ENCODE results near the gene COMT.

The COMT gene

DNA sequence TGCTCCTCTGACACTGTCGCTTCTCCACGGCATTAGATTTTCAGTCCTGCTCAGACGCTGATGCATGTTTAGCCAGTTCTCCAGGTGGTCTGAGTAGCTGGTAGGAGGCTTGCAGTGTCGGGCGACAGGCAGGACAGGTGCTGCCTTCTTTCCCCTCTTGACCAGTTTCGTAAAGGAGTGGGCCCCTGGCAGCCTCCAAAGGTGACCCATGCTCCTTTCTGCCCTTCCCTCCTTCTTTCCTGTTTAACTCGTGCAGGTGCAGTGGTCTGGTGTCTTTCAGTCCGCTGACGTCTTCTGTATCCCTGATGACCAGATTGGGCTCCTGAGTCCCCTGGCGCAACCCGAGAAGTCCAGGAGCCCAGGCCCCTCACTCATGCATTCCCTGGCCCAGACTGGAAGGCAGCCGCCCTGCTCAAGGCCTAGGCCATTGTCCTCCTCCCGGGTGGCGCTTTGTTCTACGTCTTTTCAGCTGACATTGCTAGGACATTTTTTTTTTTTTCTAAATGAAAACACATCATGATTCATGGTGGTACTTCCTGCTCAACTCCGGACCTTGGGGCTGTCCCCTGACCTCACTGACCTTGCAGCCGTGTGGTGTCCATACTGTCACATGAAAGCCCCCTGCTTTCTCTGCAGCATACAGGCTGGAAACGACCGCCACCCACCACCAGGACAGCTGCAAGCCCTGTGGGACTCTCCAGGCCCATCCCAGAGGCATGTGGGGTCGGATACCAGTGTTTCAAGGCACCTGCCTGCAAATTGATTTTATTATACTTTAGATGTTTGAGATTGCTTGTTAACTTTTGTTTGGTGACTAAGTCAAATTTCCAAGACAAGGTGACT is 25.6 kb downstream of the COMT start:
- H3K18ac ChIP-seq (ENCODE audit: low read length), result peak overlapping the region; percentile 71
- H3K23ac ChIP-seq (ENCODE audit: low read depth, low read length, poor library complexity), result peak overlapping the region; percentile 55
- H3K36me3 ChIP-seq (replicated peaks in 1 of 2; ENCODE audit: control insufficient read depth in 2 of 2, insufficient read depth in 2 of 2, low read length in 2 of 2), result peaks cover 25 to 31% of the 10 kb centered on the region in 2 donors
- no peak overlapping the region for H3K4ac ChIP-seq (ENCODE audit: low read length)
- no peak overlapping the region for H3K9ac ChIP-seq (ENCODE audit: low read depth, low read length, poor library complexity)
- H2BK120ac ChIP-seq (ENCODE audit: low read depth, low read length), result no peak overlapping the region
- peaks cover 3% of the 10 kb centered on the region for H3K79me1 ChIP-seq (ENCODE audit: low read depth, low read length)
- peak overlapping the region; percentile 66 for H2BK5ac ChIP-seq (ENCODE audit: low read length)
- H4K91ac ChIP-seq (ENCODE audit: low read depth, low read length, poor library complexity), result no peak overlapping the region
- no peak overlapping the region for H3K27ac ChIP-seq (replicated peaks; ENCODE audit: low read length)
- H4K8ac ChIP-seq (ENCODE audit: low read depth, low read length), result no peak overlapping the region
- H2BK15ac ChIP-seq (ENCODE audit: low read length), result no peak overlapping the region
- no peaks in the 10 kb centered on the region for H3K27me3 ChIP-seq (ENCODE audit: control insufficient read depth in 3 of 3, insufficient read depth in 3 of 3, low read depth in 1 of 3, low read length in 3 of 3)
- no peak overlapping the region for H3K4me2 ChIP-seq (ENCODE audit: insufficient read depth, low read length, poor library complexity, severe bottlenecking)
- H2BK12ac ChIP-seq (ENCODE audit: low read length), result no peak overlapping the region
- H2AK5ac ChIP-seq (ENCODE audit: low read depth, low read length), result peak overlapping the region; percentile 28
- peaks cover 12 to 36% of the 10 kb centered on the region in 2 donors for H3K4me1 ChIP-seq (ENCODE audit: control insufficient read depth in 2 of 2, insufficient read depth in 1 of 2, low read depth in 1 of 2, low read length in 2 of 2)
- no peak overlapping the region for H2AFZ ChIP-seq (ENCODE audit: low read length)
- no peaks in the 10 kb centered on the region for H3K9me3 ChIP-seq (replicated peaks in 1 of 2; ENCODE audit: control insufficient read depth in 2 of 2, insufficient read depth in 1 of 2, low read depth in 1 of 2, low read length in 2 of 2)
- no peak for DNase-seq (ENCODE audit: low spot score)
- WGBS, 2 donors (ENCODE audit: extremely low coverage in 2 of 2, insufficient read length in 2 of 2, insufficient replicate concordance in 1 of 2), result no CpG with 5 or more reads among the region's 20 CpGs
- H3K4me3 ChIP-seq (ENCODE audit: low read length in 2 of 2), result no peak overlapping the region
- no peak overlapping the region for H3K14ac ChIP-seq (ENCODE audit: low read length)

GRCh38 chr22:19967850-19968449 is 26.4 kb downstream of the COMT start:
- peaks cover 6 to 30% of the 10 kb centered on the region in 2 donors for H3K4me1 ChIP-seq (ENCODE audit: control insufficient read depth in 2 of 2, insufficient read depth in 1 of 2, low read depth in 1 of 2, low read length in 2 of 2)
- no peak overlapping the region for H2BK5ac ChIP-seq (ENCODE audit: low read length)
- DNase-seq (ENCODE audit: low spot score), result no peak
- H3K36me3 ChIP-seq (replicated peaks in 1 of 2; ENCODE audit: control insufficient read depth in 2 of 2, insufficient read depth in 2 of 2, low read length in 2 of 2), result peaks cover 29 to 39% of the 10 kb centered on the region in 2 donors
- peak overlapping the region; percentile 18 for H3K23ac ChIP-seq (ENCODE audit: low read depth, low read length, poor library complexity)
- H3K27me3 ChIP-seq (ENCODE audit: control insufficient read depth in 3 of 3, insufficient read depth in 3 of 3, low read depth in 1 of 3, low read length in 3 of 3), result no peaks in the 10 kb centered on the region
- H2AFZ ChIP-seq (ENCODE audit: low read length), result no peak overlapping the region
- no peak overlapping the region for H2AK5ac ChIP-seq (ENCODE audit: low read depth, low read length)
- no peak overlapping the region for H4K91ac ChIP-seq (ENCODE audit: low read depth, low read length, poor library complexity)
- H2BK120ac ChIP-seq (ENCODE audit: low read depth, low read length), result no peak overlapping the region
- no peak overlapping the region for H2BK15ac ChIP-seq (ENCODE audit: low read length)
- no peak overlapping the region for H3K4me2 ChIP-seq (ENCODE audit: insufficient read depth, low read length, poor library complexity, severe bottlenecking)
- no peaks in the 10 kb centered on the region for H3K9me3 ChIP-seq (replicated peaks in 1 of 2; ENCODE audit: control insufficient read depth in 2 of 2, insufficient read depth in 1 of 2, low read depth in 1 of 2, low read length in 2 of 2)
- H3K9ac ChIP-seq (ENCODE audit: low read depth, low read length, poor library complexity), result peak overlapping the region; percentile 16
- peak overlapping the region; percentile 16 for H3K18ac ChIP-seq (ENCODE audit: low read length)
- no peak overlapping the region for H2BK12ac ChIP-seq (ENCODE audit: low read length)
- H3K4ac ChIP-seq (ENCODE audit: low read length), result no peak overlapping the region
- no peaks in the 10 kb centered on the region for H3K79me1 ChIP-seq (ENCODE audit: low read depth, low read length)
- H3K4me3 ChIP-seq (ENCODE audit: low read length in 2 of 2), result no peak overlapping the region
- no peak overlapping the region for H3K27ac ChIP-seq (replicated peaks; ENCODE audit: low read length)
- whole genome bisulfite sequencing, 2 donors (ENCODE audit: extremely low coverage in 2 of 2, insufficient read length in 2 of 2, insufficient replicate concordance in 1 of 2), result no CpG with 5 or more reads among the region's 7 CpGs
- no peak overlapping the region for H4K8ac ChIP-seq (ENCODE audit: low read depth, low read length)
- H3K14ac ChIP-seq (ENCODE audit: low read length), result peak overlapping the region; percentile 44

GRCh38 chr22:19968450-19968891 is 26.9 kb downstream of the COMT start:
- no peak overlapping the region for H3K27ac ChIP-seq (replicated peaks; ENCODE audit: low read length)
- H4K8ac ChIP-seq (ENCODE audit: low read depth, low read length), result no peak overlapping the region
- H3K36me3 ChIP-seq (replicated peaks in 1 of 2; ENCODE audit: control insufficient read depth in 2 of 2, insufficient read depth in 2 of 2, low read length in 2 of 2), result peaks cover 34 to 44% of the 10 kb centered on the region in 2 donors
- no peak overlapping the region for H2BK12ac ChIP-seq (ENCODE audit: low read length)
- H3K18ac ChIP-seq (ENCODE audit: low read length), result peak overlapping the region; percentile 31
- H3K79me1 ChIP-seq (ENCODE audit: low read depth, low read length), result no peaks in the 10 kb centered on the region
- H3K4ac ChIP-seq (ENCODE audit: low read length), result no peak overlapping the region
- no peak overlapping the region for H3K4me2 ChIP-seq (ENCODE audit: insufficient read depth, low read length, poor library complexity, severe bottlenecking)
- H3K27me3 ChIP-seq (ENCODE audit: control insufficient read depth in 3 of 3, insufficient read depth in 3 of 3, low read depth in 1 of 3, low read length in 3 of 3), result no peaks in the 10 kb centered on the region
- H2BK15ac ChIP-seq (ENCODE audit: low read length), result no peak overlapping the region
- no peak overlapping the region for H2BK120ac ChIP-seq (ENCODE audit: low read depth, low read length)
- H2AFZ ChIP-seq (ENCODE audit: low read length), result no peak overlapping the region
- no peak for DNase-seq (ENCODE audit: low spot score)
- no peaks in the 10 kb centered on the region for H3K9me3 ChIP-seq (replicated peaks in 1 of 2; ENCODE audit: control insufficient read depth in 2 of 2, insufficient read depth in 1 of 2, low read depth in 1 of 2, low read length in 2 of 2)
- peak overlapping the region; percentile 16 for H3K9ac ChIP-seq (ENCODE audit: low read depth, low read length, poor library complexity)
- H4K91ac ChIP-seq (ENCODE audit: low read depth, low read length, poor library complexity), result no peak overlapping the region
- no peak overlapping the region for H3K23ac ChIP-seq (ENCODE audit: low read depth, low read length, poor library complexity)
- H3K4me3 ChIP-seq (ENCODE audit: low read length in 2 of 2), result no peak overlapping the region
- H2BK5ac ChIP-seq (ENCODE audit: low read length), result no peak overlapping the region
- no peak overlapping the region for H2AK5ac ChIP-seq (ENCODE audit: low read depth, low read length)
- WGBS, 2 donors (ENCODE audit: extremely low coverage in 2 of 2, insufficient read length in 2 of 2, insufficient replicate concordance in 1 of 2), result no CpG with 5 or more reads among the region's 18 CpGs
- H3K14ac ChIP-seq (ENCODE audit: low read length), result peak overlapping the region; percentile 12
- H3K4me1 ChIP-seq (ENCODE audit: control insufficient read depth in 2 of 2, insufficient read depth in 1 of 2, low read depth in 1 of 2, low read length in 2 of 2), result peaks cover 4 to 26% of the 10 kb centered on the region in 2 donors

All from neuronal stem cell (in vitro differentiated cells).